GM21619 (cell line): ENCODE measurements around the gene KMT5B.

Experiments used
- ATAC-seq: cut with Tn5 transposase; IDR thresholded peaks from one replicate; pipeline ENCODE4 v1.9.1; 2021; ENCODE audit not compliant: unreplicated experiment

Gene KMT5B

DNA sequence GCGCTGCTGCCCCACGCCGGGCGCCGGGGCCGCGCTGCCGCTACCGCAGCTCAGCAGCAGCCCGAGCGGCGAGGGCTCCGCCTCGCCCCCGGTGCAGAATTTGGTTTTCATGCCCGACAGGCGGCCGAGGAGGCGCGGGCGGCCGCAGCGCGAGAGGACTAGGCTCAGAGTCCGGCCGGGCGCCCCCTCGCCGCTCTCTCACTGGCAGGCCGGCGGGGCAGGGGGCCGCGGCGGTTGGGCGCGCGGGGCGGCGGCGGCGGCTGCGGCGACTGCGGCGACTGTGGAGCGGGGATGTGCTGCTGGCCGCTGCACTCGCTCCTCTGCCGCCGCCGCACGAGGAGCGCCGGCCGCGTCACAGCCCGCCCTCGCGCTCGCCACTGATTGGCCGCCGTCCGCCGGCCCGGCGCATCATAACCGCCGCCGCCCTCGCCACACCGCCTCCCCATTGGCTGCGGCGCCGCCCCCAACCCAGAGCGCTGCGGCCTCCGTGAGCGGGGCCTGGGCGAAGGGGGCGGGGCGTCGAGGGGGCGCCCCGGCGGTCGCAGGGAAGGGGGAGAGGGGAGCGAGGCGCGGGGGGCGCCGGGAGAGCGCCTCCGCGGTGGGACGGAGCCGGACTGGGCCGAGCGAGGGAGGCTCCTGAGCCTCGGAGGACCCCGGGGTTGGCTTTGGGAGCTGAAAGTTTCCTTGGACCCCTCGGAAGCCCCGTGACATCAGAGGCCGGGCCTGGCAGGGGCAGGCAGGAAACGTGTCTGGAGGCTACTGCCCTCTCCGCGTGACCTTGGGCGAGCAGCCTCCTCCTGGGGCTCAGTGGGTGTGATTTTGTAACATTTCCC is 91.8 kb downstream of the KMT5B start, which contains the start of gene CHKA:
TSS of gene CHKA (minus strand) at position 322 of the 833 bp plus-strand sequence. CDS start at position 111, 211 bp downstream.
- peak; percentile 75 for ATAC-seq

DNA sequence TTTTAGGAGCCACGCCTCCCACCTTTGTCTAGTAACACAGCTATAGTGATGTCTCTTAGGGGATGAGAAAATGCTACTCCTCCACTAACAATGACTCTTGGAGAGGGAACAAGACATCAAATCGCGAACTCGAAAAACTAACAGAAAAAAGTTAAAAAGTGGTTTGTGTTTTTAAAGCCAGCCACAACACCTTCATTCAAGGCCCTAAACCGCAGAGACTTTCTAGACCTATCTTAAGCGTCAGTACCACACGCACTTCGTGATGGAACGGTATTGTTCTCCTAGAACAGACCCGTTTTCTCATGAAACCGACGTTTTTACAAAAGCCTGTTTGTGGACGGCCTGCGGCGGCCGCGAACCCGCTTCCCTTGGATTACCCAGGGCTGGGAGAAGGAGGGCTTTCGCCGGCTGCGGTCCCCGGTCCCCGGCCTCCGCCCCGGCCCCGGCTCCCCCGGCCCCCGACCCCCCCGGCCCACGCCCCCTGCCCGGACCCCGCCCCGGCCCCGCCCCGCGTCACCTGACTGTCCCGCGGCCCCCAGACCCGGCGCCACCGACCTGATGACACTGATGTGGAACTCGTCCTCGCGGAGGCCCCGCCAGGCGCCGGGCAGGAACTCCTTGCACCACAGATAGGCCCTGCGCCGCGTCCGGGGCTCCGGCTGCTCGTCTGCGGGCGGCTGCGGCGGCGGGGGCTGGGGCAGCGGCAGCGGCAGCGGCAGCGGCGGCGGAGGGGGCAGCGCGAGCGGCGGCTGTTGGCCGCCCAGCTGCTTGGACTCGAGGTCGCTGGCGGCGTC is 92.6 kb downstream of the KMT5B start:
- peak; percentile 18 for ATAC-seq

- no peak for ATAC-seq
Observed at GRCh38 chr11:68118706-68119448, 94.2 kb downstream of the KMT5B start.

DNA sequence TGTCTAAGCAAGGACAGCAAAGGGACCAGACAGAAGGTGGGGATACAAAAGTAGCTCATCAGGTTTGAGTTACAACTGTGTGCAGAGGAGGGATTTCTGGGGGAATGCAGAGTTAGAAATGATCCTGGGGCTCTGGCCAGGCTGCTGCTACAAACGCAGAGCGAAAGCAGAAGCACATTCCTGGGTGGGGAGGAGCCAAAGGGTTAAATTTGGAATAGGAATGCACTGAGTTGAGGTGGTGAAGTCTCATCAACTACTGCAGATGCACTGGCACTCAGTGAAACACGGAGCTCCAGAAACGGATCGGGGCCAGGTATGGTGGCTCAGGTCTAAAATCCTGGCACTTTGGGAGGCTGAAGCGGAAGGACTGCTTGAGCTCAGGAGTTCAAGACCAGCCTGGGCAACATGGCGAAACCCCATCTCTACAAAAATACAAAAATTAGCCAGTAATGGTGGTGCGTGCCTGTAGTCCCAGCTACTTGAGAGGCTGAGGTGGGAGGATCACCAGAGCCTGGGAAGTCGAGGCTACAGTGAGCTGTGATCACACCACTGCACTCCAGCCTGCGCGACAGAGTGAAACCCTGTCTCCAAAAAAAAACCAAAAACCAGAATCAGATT is 95.1 kb downstream of the KMT5B start:
- ATAC-seq, result no peak

DNA sequence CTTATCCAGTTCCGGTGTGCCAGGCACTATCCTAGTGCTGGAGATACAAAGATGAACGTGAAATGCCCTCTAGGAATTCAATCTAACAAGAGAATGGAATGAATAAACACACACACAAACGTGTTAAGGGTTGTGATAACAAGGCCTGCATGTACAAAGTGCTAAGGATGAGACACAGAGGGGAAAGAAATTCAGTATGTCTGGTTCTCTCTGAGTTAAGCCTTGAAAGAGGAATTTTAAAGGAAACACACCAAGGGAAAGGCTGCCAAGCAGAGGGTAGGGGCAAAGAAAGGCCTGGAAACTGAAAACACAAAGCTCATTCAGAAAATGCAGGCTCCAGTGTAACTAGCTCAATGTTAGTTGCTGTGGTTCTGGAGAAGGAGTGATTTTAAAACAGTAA is 96.1 kb downstream of the KMT5B start:
- no peak for ATAC-seq

DNA sequence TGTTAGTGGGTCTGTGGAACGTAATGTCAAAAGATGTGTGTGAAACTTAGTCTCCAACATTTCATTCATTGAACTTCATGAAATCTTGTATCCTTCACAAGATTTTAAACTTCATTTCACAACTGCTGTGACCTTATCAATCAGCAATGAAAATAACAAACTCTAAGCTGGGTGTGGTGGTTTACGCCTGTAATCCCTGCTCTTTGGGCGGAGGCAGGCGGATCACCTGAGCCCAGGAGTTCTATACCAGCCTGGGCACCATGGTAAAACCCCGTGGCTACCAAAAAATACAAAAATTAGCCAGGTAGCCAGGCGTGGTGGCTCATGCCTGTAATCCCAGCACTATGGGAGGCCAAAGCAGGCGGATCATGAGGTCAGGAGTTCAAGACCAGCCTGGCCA is 97.0 kb downstream of the KMT5B start:
- ATAC-seq, result no peak

DNA sequence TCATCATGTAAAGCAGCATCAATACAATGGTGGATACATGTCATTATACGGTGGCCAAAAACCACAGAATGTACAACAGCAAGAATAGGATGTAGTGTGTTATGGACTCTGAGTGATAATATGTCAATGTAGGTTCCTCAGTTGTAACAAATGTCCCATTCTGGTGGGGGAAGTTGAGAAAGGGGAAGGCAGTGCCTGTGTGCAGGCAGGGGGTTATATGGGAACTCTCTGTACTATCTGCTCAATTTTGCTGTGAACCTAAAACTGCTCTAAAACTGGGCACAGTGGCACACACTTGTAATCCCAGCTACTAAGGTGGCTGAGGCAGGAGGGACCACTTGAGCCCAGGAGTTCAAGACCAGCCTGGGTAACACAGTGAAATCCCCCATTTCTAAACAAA is 97.8 kb downstream of the KMT5B start:
- ATAC-seq, result no peak

GRCh38 chr11:68113986-68114385 is 99.1 kb downstream of the KMT5B start:
- ATAC-seq, result no peak

GRCh38 chr11:68107689-68108088 is 105.4 kb downstream of the KMT5B start:
- no peak for ATAC-seq

- ATAC-seq, result no peak
Observed at GRCh38 chr11:68106165-68106940, 106.7 kb downstream of the KMT5B start.
